ENCODE measurements around the gene MRPL2. TPM values are rescaled to one million over a fixed set of nuclear protein-coding genes. Genes with fewer than 3 reads are reported as not detected.
A peak's percentile ranks its signal among the peaks of the same experiment; 100 is the strongest.

The MRPL2 gene
- total RNA-seq, 2 experiments from 2014 or later, result 46.8 to 57.8 TPM

DNA sequence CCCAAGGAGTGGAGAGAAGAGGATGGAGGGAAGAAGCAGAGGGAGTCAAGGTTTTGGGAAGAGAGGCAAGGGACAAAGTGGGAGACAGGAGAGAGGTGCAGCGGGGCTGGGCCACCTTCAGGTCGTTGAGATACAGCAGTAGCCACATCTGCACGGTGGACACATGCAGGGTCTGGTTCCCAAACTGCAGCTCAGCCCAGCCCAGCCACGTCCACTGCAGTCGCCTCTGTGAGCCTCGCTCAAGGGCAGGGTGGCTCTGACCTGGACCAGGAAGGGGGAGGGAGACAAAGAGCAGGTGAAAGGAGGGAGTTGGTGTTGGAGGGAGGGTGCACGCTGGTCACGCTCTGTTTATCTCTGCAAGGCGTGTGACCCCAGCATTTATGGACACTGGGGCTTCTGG lies 20.5 kb downstream of the MRPL2 start:
- H3K4me1 Mint-ChIP-seq, result no peaks in the 10 kb centered on the region
- no peak for DNase-seq
- no peaks in the 10 kb centered on the region for H3K9me3 Mint-ChIP-seq
- H3K4me3 Mint-ChIP-seq, result no peak overlapping the region
- peaks cover 40% of the 10 kb centered on the region for H3K36me3 Mint-ChIP-seq (ENCODE audit: low read depth)
- CTCF ChIA-PET, result interaction anchor here (0.6 kb wide), 1 partner anchor 23 kb away, joined by 5 read pairs; no protein-coding TSS in a partner anchor
- H3K27me3 Mint-ChIP-seq, result no peaks in the 10 kb centered on the region
- H3K27ac Mint-ChIP-seq, result peak overlapping the region; percentile 35
- POLR2A ChIA-PET, result no interaction called here

DNA sequence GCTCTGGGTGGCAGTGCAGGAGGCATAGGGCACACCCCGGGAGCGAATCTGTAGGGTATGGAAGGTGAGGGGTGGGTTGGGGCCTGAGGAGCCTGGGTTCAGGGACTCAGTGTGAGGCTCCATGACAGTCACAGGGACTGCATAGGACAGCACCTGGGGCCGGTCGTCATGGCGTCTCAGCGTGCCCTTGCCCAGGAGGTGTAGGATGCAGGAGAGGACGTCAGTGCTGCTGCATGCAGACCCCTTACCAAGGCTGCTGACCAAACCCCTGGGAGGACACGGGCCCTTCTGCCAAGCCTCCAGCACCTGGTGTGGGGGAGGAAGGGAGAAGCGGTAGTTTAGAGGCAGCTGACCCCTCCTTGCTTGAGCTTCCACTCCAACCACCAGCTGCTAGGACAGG lies 21.5 kb downstream of the MRPL2 start:
- no peak for DNase-seq
- Mint-ChIP-seq H3K9me3 (no peaks in the 10 kb centered on the region), H3K27me3 (no peaks in the 10 kb centered on the region), H3K27ac (no peak overlapping the region), H3K36me3 (ENCODE audit: low read depth) (peaks cover 44% of the 10 kb centered on the region), H3K4me3 (no peak overlapping the region), H3K4me1 (peaks cover 3% of the 10 kb centered on the region)
- CTCF ChIA-PET, result no interaction called here
- POLR2A ChIA-PET, result no interaction called here

DNA sequence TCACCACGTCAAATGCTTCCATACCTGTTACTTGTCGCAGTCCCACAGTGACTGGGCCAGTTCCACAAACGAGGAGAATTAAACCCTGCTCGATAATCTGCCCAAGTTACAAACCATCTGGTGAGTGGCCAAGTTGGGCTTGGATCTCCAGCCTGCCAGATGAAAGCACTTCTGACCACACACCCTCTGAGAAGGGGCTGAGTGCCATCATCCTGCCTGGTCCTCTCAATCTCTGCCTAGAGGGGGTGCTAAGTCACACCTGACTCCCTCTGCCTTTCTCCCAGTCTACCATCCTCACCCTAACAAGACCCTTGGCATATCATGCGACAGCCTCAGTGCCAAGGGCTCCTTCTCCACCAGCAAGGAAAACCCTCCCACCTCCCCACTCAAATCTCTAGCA lies 22.0 kb downstream of the MRPL2 start:
- no peaks in the 10 kb centered on the region for H3K9me3 Mint-ChIP-seq
- H3K36me3 Mint-ChIP-seq (ENCODE audit: low read depth), result peaks cover 41% of the 10 kb centered on the region
- POLR2A ChIA-PET, result no interaction called here
- CTCF ChIA-PET, result no interaction called here
- H3K27ac Mint-ChIP-seq, result no peak overlapping the region
- no peaks in the 10 kb centered on the region for H3K27me3 Mint-ChIP-seq
- DNase-seq, result no peak
- no peak overlapping the region for H3K4me3 Mint-ChIP-seq
- H3K4me1 Mint-ChIP-seq, result peaks cover 3% of the 10 kb centered on the region

- Mint-ChIP-seq H3K27ac (no peak overlapping the region), H3K27me3 (no peaks in the 10 kb centered on the region), H3K9me3 (no peaks in the 10 kb centered on the region), H3K4me1 (peaks cover 5% of the 10 kb centered on the region), H3K4me3 (no peak overlapping the region), H3K36me3 (ENCODE audit: low read depth) (peaks cover 42% of the 10 kb centered on the region)
- DNase-seq, result no peak
- POLR2A ChIA-PET, result no interaction called here
- CTCF ChIA-PET, result no interaction called here
Measured at GRCh38 chr6:43036712-43037111, 22.5 kb downstream of the MRPL2 start.

DNA sequence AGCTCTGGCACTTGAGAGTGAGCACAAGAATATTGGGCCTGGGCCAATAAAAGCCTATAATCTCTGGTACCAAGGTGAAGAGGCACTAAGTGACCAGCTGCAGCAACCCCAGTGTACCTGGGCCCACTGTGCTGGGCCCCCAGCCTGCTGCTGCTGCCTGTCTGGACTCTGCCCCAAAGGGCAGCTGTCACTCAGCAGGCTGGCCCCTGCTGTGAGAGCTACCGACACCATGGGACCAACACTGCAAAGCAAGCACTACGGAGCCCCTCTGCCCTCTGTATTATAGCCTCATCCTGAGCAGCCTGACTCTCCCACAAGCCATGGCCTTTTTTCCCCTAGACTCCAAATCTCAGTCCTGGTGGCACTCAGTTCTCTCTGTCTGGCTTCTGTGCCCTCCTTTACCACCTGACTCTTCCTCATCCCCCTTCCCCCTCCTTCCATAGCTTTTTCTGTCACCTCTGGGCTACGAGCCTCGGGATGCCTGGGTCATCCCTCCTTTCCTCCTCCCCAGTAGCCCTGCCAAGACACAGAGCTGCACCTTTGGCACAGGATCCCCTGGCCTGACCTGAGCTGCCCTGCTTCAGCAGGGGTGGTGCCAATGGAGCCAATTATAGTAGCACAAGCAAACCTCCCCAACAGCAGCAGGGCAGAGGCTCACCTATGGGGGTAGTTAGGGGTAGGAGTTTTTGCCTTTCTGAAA lies 23.6 kb downstream of the MRPL2 start:
- Mint-ChIP-seq H3K4me3 (no peak overlapping the region), H3K4me1 (peaks cover 5% of the 10 kb centered on the region), H3K9me3 (no peaks in the 10 kb centered on the region), H3K27me3 (no peaks in the 10 kb centered on the region), H3K36me3 (ENCODE audit: low read depth) (peaks cover 47% of the 10 kb centered on the region), H3K27ac (no peak overlapping the region)
- CTCF ChIA-PET, result no interaction called here
- POLR2A ChIA-PET, result interaction anchor here (0.8 to 1.2 kb wide), 3 partner anchors 10 to 392 kb away, joined by 3 to 4 read pairs (median 3); partner anchors contain the start of gene ABCC10
- no peak for DNase-seq

GRCh38 chr6:43034190-43034525 lies 25.1 kb downstream of the MRPL2 start:
- no peak for DNase-seq
- CTCF ChIA-PET, result interaction anchor here (0.8 kb wide), 1 partner anchor 18 kb away, joined by 4 read pairs; no protein-coding TSS in a partner anchor
- no peaks in the 10 kb centered on the region for H3K27me3 Mint-ChIP-seq
- H3K27ac Mint-ChIP-seq, result no peak overlapping the region
- H3K4me1 Mint-ChIP-seq, result peaks cover 5% of the 10 kb centered on the region
- peaks cover 50% of the 10 kb centered on the region for H3K36me3 Mint-ChIP-seq (ENCODE audit: low read depth)
- POLR2A ChIA-PET, result interaction anchor here (1.7 kb wide), 1 partner anchor 13 kb away, joined by 5 read pairs; the partner anchor contains the start of gene RRP36
- no peaks in the 10 kb centered on the region for H3K9me3 Mint-ChIP-seq
- H3K4me3 Mint-ChIP-seq, result no peak overlapping the region

GRCh38 chr6:43033496-43034189 lies 25.6 kb downstream of the MRPL2 start:
- ChIA-PET POLR2A (interaction anchor here (1.7 kb wide), 1 partner anchor 13 kb away, joined by 5 read pairs; the partner anchor contains the start of gene RRP36), CTCF (interaction anchor here (1.7 kb wide), 1 partner anchor 110 kb away, joined by 5 read pairs; no protein-coding TSS in a partner anchor)
- Mint-ChIP-seq H3K36me3 (ENCODE audit: low read depth) (peaks cover 52% of the 10 kb centered on the region), H3K27ac (peak overlapping the region; percentile 12), H3K9me3 (no peaks in the 10 kb centered on the region), H3K4me3 (no peak overlapping the region), H3K27me3 (no peaks in the 10 kb centered on the region), H3K4me1 (peaks cover 5% of the 10 kb centered on the region)
- no peak for DNase-seq

GRCh38 chr6:43032326-43032725 lies 26.9 kb downstream of the MRPL2 start:
- no peak overlapping the region for H3K27ac Mint-ChIP-seq
- ChIA-PET POLR2A (interaction anchor here (1.6 kb wide), 1 partner anchor 18 kb away, joined by 3 read pairs; no protein-coding TSS in a partner anchor), CTCF (interaction anchor here (0.5 to 1.7 kb wide), 2 partner anchors 111 to 432 kb away, joined by 3 to 5 read pairs; no protein-coding TSS in a partner anchor)
- no peak for DNase-seq
- H3K4me3 Mint-ChIP-seq, result no peak overlapping the region
- no peaks in the 10 kb centered on the region for H3K27me3 Mint-ChIP-seq
- H3K9me3 Mint-ChIP-seq, result no peaks in the 10 kb centered on the region
- peaks cover 49% of the 10 kb centered on the region for H3K36me3 Mint-ChIP-seq (ENCODE audit: low read depth)
- peaks cover 5% of the 10 kb centered on the region for H3K4me1 Mint-ChIP-seq

- Mint-ChIP-seq H3K27ac (no peak overlapping the region), H3K36me3 (ENCODE audit: low read depth) (peaks cover 67% of the 10 kb centered on the region), H3K4me3 (no peak overlapping the region), H3K27me3 (no peaks in the 10 kb centered on the region), H3K4me1 (peaks cover 15% of the 10 kb centered on the region), H3K9me3 (no peaks in the 10 kb centered on the region)
- POLR2A ChIA-PET, result no interaction called here
- no peak for DNase-seq
- CTCF ChIA-PET, result interaction anchor here (1.3 kb wide), 1 partner anchor 115 kb away, joined by 3 read pairs; no protein-coding TSS in a partner anchor
Measured at GRCh38 chr6:43029120-43029519, 30.1 kb downstream of the MRPL2 start.

DNA sequence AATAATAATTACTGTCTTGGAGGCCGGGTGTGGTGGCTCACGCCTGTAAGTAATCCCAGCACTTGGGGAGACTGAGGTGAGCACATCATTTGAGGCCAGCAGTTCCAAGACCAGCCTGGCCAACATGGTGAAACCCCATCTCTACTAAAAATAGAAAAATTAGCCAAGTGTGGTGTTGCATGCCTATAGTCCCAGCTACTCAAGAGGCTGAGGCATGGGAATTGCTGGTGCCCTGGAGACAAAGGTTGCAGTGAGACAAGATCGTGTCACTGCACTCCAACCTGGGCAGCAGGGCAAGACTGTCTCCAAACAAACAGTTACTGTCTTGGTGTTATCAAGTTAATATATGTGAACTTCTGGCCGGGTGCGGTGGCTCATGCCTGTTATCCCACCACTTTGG lies 32.9 kb downstream of the MRPL2 start:
- H3K27ac Mint-ChIP-seq, result no peak overlapping the region
- CTCF ChIA-PET, result interaction anchor here (1.3 kb wide), 1 partner anchor 118 kb away, joined by 3 read pairs; no protein-coding TSS in a partner anchor
- POLR2A ChIA-PET, result interaction anchor here (0.6 kb wide), 1 partner anchor 9 kb away, joined by 4 read pairs; no protein-coding TSS in a partner anchor
- H3K9me3 Mint-ChIP-seq, result no peaks in the 10 kb centered on the region
- peaks cover 56% of the 10 kb centered on the region for H3K36me3 Mint-ChIP-seq (ENCODE audit: low read depth)
- no peak overlapping the region for H3K4me3 Mint-ChIP-seq
- peaks cover 24% of the 10 kb centered on the region for H3K4me1 Mint-ChIP-seq
- H3K27me3 Mint-ChIP-seq, result no peaks in the 10 kb centered on the region
- no peak for DNase-seq

DNA sequence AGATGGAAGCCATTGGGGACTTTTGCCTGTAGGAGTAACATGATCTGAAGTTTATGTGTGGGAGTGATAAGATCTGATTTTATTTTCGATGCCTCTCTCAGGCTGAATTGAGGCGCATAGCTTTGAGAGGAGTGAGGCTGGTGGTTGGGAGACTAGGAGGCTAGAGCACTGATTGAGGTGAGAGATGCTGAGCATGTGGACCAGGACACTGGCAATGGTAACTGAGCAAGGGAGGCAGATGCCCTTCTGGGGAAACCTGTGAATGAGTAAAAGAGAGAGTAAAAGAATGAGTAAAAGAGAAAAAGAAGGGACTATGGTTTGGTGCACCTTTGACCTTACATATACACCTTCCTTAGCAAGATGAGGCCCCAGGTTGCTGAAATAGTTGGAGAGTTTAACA lies 34.8 kb downstream of the MRPL2 start:
- ChIA-PET POLR2A (interaction anchor here (0.6 to 1.3 kb wide), 4 partner anchors 10 to 145 kb away, joined by 3 to 5 read pairs (median 4); partner anchors contain the start of genes KLHDC3, MEA1 and PPP2R5D), CTCF (interaction anchor here (0.6 kb wide), 1 partner anchor 395 kb away, joined by 3 read pairs; no protein-coding TSS in a partner anchor)
- H3K9me3 Mint-ChIP-seq, result no peaks in the 10 kb centered on the region
- peak overlapping the region; percentile 37 for H3K27ac Mint-ChIP-seq
- DNase-seq, result no peak
- peak overlapping the region; percentile 7 for H3K4me3 Mint-ChIP-seq
- peaks cover 31% of the 10 kb centered on the region for H3K4me1 Mint-ChIP-seq
- H3K27me3 Mint-ChIP-seq, result no peaks in the 10 kb centered on the region
- H3K36me3 Mint-ChIP-seq (ENCODE audit: low read depth), result peaks cover 59% of the 10 kb centered on the region

- POLR2A ChIA-PET, result interaction anchor here (0.7 to 3.8 kb wide), 14 partner anchors 7 to 1163 kb away, joined by 3 to 27 read pairs (median 4); partner anchors contain the start of genes CNPY3, CUL7, KLHDC3 and PEX6
- H3K4me3 Mint-ChIP-seq, result peak within 1 kb of the TSS; percentile 85
- peaks cover 62% of the 10 kb centered on the region for H3K36me3 Mint-ChIP-seq (ENCODE audit: low read depth)
- CTCF ChIA-PET, result interaction anchor here (0.8 to 2.3 kb wide), 9 partner anchors 8 to 122 kb away, joined by 3 to 13 read pairs (median 3); partner anchors contain the start of genes CNPY3, KLC4, KLHDC3 and MEA1
- peaks cover 46% of the 10 kb centered on the region for H3K4me1 Mint-ChIP-seq
- no peaks in the 10 kb centered on the region for H3K9me3 Mint-ChIP-seq
- DNase-seq, result peak; percentile 63
- no peaks in the 10 kb centered on the region for H3K27me3 Mint-ChIP-seq
- H3K27ac Mint-ChIP-seq, result peak within 1 kb of the TSS; percentile 79
Measured at GRCh38 chr6:43021270-43022047, 37.8 kb downstream of the MRPL2 start, which contains the start of gene RRP36. TSS of gene RRP36 (plus strand) at chr6:43021623. CDS start at chr6:43021655, 32 bp downstream.
